ENCODE data around the gene RELN. TPM values are rescaled to one million over a fixed set of nuclear protein-coding genes. Genes with fewer than 3 reads are reported as not detected.

Gene RELN
- total RNA-seq, 1 donor from 2014 or later: 0.11 TPM

DNA sequence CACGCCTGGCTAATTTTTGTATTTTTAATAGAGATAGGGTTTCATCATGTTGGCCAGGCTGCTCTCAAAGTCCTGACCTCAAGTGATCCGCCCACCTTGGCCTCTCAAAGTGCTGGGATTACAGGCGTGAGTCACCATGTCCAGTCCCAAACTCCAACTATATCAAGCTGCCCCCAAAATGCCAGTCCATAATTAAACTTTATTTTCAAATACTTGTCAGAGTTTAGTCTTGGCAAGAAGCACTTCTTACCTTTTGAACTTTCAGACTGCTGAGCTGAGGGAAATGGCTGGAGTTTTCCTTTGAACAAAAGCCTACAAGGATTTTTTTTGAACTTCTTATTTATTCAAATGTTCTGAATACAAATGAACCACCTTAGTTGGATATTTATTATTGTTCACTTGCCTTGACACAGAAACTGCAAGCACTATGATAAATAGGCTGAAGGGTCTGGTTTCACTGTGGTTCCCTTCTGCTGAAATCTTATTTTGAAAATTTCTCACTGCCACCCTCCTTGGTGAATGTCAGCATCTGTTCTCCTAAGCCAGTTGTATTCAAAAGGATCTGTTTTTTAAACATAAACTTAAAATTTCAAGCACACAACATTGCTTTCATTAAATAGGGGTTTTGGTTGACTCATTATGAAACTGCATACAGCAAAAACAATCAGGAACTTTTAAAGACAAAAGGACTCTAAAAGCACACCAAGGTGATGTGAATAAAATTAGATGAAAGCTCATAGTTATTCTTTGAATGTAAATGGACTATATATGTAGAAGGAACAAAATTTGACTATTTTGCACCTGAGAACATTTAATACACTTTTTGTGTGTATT is 441.8 kb downstream of the RELN start:
- intact Hi-C loops (cut with DNase I): no loop called here
- TF ChIP-seq, protein P1, sequence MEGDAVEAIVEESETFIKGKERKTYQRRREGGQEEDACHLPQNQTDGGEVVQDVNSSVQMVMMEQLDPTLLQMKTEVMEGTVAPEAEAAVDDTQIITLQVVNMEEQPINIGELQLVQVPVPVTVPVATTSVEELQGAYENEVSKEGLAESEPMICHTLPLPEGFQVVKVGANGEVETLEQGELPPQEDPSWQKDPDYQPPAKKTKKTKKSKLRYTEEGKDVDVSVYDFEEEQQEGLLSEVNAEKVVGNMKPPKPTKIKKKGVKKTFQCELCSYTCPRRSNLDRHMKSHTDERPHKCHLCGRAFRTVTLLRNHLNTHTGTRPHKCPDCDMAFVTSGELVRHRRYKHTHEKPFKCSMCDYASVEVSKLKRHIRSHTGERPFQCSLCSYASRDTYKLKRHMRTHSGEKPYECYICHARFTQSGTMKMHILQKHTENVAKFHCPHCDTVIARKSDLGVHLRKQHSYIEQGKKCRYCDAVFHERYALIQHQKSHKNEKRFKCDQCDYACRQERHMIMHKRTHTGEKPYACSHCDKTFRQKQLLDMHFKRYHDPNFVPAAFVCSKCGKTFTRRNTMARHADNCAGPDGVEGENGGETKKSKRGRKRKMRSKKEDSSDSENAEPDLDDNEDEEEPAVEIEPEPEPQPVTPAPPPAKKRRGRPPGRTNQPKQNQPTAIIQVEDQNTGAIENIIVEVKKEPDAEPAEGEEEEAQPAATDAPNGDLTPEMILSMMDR (IDR thresholded peaks at IDR 0.05): no peak
- H3K4me1 ChIP-seq: no peaks in the 10 kb centered on the region

DNA sequence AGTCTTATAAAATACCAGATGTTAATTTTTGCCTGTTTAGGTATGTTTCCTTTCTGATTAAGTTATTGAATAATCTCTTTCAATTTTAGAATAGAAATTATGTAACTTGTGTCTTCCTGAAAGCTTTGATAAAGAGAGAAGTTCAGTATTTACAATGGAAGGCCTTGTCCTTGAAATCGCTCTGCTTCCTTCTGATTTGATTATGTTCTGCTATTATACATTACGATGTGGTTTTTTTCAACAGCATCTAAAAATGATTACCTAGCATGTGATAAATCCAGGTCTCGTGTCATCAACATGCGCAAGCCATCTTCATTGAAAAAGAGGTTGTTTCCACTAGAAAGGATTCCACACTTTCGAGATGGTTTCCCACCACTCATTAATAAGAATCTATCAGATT is 447.0 kb downstream of the RELN start:
- intact Hi-C loops (cut with DNase I): no loop called here
- H3K36me3 ChIP-seq: no peaks in the 10 kb centered on the region
- peaks cover 0 to 3% of the 10 kb centered on the region in 2 donors for H3K4me1 ChIP-seq
- H3K27me3 ChIP-seq: no peaks in the 10 kb centered on the region
- H3K27ac ChIP-seq: no peak overlapping the region
- TF ChIP-seq, protein P1 (IDR thresholded peaks at IDR 0.05): no peak
- H3K4me3 ChIP-seq: no peak overlapping the region
- H3K9me3 ChIP-seq: no peaks in the 10 kb centered on the region
- DNase-seq (ENCODE audit: low spot score in 2 of 2): no peak

More for the DNA sequence above, 441.8 kb downstream of the RELN start:
- Histone ChIP-seq H3K36me3 (no peaks in the 10 kb centered on the region), H3K27ac (no peak overlapping the region), H3K9me3 (no peaks in the 10 kb centered on the region), H3K27me3 (no peaks in the 10 kb centered on the region), H3K4me3 (no peak overlapping the region)
- no peak for DNase-seq (ENCODE audit: low spot score in 2 of 2)

DNA sequence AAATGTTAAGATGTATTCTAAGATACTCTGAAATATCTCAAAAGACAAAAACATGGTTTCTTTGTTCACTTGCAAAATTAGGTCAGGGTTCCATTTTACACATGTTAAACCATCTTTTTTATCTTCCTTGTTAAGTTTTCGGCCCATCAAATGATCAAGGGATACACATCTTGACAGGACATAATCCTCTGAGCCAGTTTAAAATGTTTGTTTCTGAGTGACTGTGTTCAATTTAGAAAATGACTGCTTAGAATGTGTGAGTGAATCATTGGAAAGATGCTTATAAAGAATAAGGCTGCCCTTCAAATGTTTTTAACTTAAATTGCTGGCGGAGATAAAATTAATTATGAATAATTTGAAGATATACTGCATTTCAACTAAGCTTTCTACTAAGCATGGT is 447.5 kb downstream of the RELN start:
- no peak for DNase-seq (ENCODE audit: low spot score in 2 of 2)
- H3K4me1 ChIP-seq: peaks cover 0 to 3% of the 10 kb centered on the region in 2 donors
- no peaks in the 10 kb centered on the region for H3K27me3 ChIP-seq
- TF ChIP-seq, protein P1 (IDR thresholded peaks at IDR 0.05): no peak
- H3K36me3 ChIP-seq: no peaks in the 10 kb centered on the region
- intact Hi-C loops (cut with DNase I): no loop called here
- no peak overlapping the region for H3K27ac ChIP-seq
- H3K4me3 ChIP-seq: no peak overlapping the region
- H3K9me3 ChIP-seq: no peaks in the 10 kb centered on the region

DNA sequence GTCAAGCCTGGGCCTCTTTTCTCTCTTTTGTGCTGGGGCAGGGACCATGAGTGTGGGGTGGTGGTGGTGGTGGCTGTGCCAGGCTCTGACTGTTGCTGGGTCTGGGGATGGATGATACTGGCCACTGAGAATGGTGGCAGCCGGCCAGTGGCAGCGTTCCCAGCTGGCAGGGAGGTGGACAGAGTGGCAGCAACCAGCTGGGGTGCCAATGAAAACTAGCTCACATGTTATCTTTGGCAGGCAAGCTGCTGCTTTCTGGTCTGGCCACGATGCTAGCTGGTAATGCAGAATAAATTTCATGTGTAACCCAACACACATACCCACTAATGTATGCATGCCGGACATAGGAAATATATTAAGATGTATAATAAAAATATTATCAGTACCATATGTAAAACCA is 448.4 kb downstream of the RELN start:
- TF ChIP-seq, protein P1 (IDR thresholded peaks at IDR 0.05): no peak
- intact Hi-C loops (cut with DNase I): no loop called here
- DNase-seq (ENCODE audit: low spot score in 2 of 2): peak; percentile 9 to 78

DNA sequence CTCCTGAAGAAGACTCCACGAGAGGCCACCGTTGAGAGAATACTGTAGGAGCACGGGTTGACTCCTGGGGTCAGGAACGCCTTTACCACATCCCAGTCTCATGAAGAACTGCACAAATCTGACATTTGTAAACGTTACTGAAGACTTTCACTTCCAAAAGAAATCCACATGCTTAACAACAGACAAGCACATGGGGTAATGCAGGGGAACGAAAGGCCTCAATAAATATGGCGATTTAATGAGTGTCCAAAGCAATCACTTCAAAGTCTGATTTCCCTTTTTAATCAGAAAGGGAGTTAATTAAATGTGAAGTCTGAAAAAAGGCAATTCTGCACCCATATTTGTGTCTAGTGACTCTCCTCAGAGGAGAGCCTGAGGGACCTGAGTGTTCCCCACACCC is 449.1 kb downstream of the RELN start:
- DNase-seq (ENCODE audit: low spot score in 2 of 2): no peak
- H3K36me3 ChIP-seq: no peaks in the 10 kb centered on the region
- no peak overlapping the region for H3K4me3 ChIP-seq
- no peaks in the 10 kb centered on the region for H3K27me3 ChIP-seq
- intact Hi-C loops (cut with DNase I): no loop called here
- H3K9me3 ChIP-seq: no peaks in the 10 kb centered on the region
- H3K27ac ChIP-seq: no peak overlapping the region
- peaks cover 0 to 3% of the 10 kb centered on the region in 2 donors for H3K4me1 ChIP-seq
- TF ChIP-seq, protein P1 (IDR thresholded peaks at IDR 0.05): no peak

More for the DNA sequence above, 448.4 kb downstream of the RELN start:
- no peak overlapping the region for H3K27ac ChIP-seq
- no peaks in the 10 kb centered on the region for H3K27me3 ChIP-seq
- H3K4me1 ChIP-seq: peaks cover 0 to 3% of the 10 kb centered on the region in 2 donors
- no peak overlapping the region for H3K4me3 ChIP-seq
- no peaks in the 10 kb centered on the region for H3K9me3 ChIP-seq
- H3K36me3 ChIP-seq: no peaks in the 10 kb centered on the region
